KBM-7 (cell line): ENCODE measurements around the gene SH2B3.
A peak's percentile ranks its signal among the peaks of the same experiment; 100 is the strongest.
"Not testable (repeated sequence)": the region's sequence is repeated elsewhere in the genome, so short reads cannot be mapped to it uniquely, and the experiment has no call there.

ENCODE experiments used
- DNase-seq: peaks from one replicate; pipeline ENCODE4 v3.0.0-alpha.2; 2015
- in situ Hi-C: fragments of 300-500 bp; cut with MboI; formaldehyde crosslinking; loops from 2 replicates; pipeline ENCODE4 v1.14.3; 2020; ENCODE audit warnings: low sequenced_read_pairs, low pct_unique_long_range_greater_than_20kb, mixed read lengths

The SH2B3 gene

DNA sequence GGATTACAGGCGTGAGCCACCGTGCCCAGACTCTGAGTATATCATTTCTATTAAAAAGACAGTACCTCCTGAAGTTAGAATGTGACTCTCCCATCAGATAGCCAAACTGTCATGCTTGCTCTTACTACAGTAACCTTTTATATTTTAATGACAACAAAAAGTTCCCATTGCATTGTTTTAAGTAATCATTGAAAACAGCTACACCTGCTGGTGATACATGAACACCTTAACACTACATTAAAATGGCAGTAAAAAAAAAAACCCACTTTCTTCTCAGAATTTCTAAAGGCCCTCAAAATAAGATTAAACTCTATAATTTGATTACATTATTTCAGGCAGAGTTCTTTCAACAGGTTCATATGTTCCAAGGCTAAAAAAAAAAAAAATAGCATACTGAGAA, 76.7 kb downstream of the SH2B3 start:
- in situ Hi-C loops, result no loop called here
- DNase-seq, result no peak

GRCh38 chr12:111488271-111488670, 82.5 kb downstream of the SH2B3 start:
- in situ Hi-C loops, result no loop called here
- no peak for DNase-seq

DNA sequence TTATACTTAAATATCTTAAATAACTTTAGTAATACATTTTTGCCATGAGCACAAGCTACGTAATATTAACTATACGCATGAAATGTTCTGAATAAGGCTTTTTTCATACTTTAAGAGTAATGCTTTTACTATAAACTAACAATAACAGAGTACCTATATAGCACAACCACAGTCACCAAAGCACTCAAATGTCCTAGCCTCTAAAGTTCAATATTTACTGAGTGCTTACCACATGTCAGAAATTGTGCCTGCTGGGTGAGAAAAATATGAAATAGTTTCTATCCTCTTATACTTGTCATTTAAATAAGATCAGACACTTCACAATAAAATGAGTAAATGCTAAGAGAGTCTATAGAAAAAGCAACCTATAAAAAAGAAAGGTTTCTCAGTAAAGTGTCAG, 83.1 kb downstream of the SH2B3 start:
- DNase-seq, result no peak
- in situ Hi-C loops, result no loop called here

- in situ Hi-C loops, DNase-seq: not testable (repeated sequence)
Measured at GRCh38 chr12:111492979-111493378, 87.3 kb downstream of the SH2B3 start.

DNA sequence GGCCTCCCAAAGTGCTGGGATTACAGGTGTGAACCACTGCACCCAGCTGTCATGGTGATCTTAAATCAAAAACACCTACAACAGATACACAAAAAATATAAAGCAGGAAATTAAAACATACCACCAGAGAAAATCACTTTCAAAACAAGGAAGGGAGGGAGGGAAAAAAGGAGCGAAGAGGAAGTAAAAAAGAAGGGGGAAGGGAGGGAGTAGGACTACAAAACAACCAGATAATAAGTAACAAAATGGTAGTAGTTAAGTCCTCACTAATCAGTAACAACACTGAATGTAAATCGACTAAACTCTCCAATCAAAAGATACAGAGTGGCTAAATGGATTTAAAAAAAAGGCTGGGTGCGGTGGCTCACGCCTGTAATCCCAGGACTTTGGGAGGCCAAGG, 89.0 kb downstream of the SH2B3 start:
- in situ Hi-C loops, result no loop called here
- peak; percentile 28 for DNase-seq
